ENCODE measurements around the gene BCL3.
"Not testable (repeated sequence)": the region's sequence is repeated elsewhere in the genome, so short reads cannot be mapped to it uniquely, and the experiment has no call there.

Gene BCL3

DNA sequence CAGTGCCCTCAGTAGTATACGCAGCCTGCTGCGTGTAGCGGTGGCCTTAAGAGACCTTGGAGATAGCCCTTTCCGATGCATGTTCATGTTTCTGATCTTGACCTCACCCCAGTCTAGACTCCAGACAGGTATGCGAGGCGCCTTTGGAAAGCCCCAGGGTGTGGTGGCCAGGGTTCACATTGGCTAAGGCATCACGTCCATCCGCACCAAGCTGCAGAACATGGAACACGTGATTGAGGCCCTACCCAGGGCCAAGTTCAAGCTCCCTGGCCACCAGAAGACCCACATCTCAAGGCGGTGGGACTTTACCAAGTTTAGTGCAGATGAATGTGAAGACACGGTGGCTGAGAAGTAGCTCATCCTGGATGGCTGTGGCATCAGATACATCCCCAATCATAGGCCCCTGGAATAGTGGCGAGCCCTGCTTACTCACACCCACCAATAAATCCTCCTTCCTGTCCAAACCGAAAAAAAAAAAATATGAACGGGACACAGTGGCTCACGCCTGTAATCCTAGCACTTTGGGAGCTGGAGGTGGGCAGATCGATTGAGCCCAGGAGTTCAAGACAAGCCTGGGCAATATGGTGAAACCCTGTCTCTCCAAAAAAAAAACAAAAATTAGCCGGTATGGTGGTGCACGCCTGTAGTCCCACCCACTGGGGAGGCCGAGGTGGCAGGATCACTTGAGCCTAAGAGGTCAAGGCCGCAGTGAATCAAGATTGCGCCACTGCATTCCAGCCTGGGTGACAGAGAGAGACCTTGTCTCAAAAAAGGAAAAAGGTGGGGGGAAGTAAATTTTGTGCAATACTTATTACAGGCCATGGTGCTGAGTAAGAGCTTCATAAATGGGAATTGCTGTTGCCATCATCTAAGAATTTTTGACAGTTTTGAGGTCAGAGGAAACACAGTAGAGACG lies 16.8 kb downstream of the BCL3 start:
- DNase-seq, result no peak

DNA sequence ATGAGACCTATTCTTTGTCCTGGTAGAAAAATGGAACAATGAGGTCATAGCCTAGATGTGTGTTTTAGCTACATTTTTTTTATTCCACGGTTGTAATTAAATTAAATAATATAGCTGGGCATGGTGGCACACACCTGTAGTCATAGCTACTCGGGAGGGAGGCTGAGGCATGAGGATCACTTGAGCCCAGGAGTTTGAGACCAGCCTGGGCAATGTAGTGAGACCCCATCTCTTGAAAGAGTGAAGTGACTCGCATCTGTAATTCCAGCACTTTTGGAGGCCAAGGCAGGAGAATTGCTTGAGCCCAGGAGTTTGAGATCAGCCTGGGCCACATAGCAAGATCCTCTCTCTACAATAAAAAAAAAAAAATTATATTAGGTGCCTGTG lies 17.4 kb downstream of the BCL3 start:
- no peak for DNase-seq

DNA sequence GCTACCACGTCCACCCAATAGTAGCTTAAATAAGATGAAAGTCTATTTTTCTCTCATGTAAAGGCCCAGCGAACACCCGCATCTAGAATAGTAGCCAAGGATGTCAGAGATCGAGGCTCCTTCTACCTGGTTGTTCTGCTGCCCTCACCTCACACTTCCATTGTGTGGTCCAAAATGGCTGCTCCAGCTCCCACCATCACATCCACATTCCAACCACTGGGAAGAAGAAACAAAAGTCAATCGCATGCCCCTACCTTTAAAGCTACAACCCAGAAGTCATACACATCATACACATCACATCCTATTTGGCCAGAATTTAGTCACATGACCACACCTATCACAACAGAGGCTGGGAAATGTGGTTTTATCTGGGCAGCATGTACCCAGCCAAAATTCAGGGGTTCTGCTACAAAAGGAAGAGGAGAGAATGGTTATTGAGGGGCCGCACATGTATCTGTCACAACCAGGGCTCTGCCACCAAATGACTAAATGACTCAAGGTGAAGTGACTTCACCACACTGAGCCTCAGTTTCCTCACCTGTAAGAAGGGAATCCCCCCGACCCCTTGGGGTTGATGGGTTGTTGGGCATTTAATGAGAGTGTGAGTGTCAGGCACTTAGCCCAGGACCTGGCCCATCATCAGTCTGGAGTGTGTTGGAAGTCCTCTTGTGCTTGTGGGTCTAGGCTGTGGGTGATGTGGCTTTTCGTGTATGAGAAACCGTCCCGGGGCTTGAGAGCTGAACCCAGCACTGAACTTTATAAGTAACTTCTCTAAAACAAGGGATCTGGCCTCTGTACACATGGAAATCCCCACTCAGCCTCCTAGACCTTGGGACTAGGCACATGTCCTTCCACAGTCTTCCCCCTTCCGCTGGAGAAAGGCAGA lies 19.0 kb downstream of the BCL3 start:
- DNase-seq, result no peak

DNA sequence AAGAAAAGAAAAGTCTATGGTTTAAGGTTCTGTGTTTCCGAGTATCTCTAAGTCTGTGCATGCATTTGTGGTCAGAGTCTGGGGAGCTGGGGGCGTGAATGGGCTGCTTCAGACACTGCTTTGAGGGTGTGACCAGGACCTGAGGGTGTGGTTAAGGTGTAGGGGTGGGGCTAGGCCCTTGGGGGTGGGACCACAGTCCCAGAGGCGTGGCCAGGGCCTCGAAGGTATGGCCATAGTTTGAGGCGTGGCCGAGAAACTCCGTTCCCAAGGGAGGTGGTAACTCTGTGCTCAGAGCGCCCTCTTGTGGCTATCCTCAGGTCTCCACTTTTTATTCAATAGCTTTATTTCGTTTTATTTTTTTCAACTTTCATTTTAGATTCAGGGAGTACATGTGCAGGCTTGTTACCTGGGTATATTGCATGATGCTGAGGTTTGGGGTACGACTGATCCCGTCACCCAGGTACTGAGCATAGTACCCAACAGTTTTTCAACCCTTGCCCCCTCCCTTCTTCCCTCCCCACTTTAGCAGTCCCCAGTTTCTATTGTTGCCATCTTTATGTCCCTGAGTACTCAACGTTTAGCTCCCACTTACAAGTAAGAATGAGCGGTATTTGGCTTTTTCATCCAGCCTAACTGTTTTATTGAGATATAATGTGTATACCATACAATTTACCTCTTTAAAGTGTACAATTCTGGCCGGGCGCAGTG lies 22.2 kb downstream of the BCL3 start:
- DNase-seq, result peak; percentile 81

DNA sequence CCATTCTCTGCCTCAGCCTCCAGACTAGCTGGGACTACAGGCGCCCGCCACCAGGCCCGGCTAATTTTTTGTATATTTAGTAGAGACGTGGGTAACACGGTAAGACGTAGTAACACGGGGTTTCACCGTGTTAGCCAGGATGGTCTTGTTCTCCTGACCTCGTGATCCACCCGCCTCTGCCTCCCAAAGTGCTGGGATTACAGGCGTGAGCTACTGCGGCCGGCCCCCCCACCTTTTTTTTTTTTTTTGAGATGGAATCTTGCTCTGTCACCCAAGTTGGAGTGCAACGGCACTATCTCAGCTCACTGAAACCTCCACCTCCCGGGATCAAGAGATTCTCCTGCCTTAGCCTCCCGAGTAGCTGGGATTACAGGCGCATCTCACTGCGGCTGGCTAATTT lies 23.6 kb downstream of the BCL3 start:
- not testable (repeated sequence) for DNase-seq

DNA sequence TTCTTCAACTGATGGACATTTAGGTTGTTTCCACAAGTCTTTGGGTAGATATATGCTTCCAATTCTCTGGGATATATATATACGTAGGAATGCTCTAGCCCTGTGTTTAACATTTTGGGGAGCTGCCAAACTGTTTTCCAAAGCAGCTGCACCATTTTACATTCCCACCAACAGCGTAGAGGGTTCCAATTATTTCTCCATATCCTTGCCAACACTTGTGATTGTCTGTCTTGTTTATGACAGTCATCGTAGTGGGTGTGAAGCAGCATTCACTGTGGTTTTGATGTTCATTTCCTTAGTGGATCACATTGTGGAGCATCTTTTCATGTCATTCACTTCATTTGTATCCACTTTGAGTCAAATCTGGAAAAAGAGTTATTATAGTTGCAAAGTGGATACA lies 24.5 kb downstream of the BCL3 start:
- DNase-seq, result no peak

DNA sequence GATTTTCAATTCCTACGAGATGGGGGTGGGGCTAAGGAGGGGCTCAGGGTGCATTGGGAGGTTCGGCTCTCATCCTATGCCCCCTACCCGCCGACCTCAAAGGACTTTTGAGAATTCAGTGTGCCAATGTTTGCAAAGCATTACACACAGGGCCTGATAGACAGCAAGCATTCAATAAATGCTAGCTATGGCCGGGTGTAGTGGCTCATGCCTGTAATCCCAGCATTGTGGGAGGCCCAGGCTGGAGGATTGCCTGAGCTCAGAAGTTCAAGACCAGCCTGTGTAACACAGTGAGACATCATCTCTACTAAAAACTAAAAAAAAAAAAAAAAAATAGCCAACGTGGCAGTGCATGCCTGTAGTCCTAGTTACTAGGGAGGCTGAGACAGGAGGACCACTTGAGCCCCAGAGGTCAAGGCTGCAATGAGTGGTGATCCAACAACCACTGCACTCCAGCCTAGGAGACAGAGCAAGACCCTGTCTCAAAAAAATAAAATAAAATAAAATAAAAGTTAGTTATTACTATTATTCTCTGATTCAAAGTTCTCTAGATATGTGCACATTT lies 27.2 kb downstream of the BCL3 start:
- DNase-seq, result no peak

DNA sequence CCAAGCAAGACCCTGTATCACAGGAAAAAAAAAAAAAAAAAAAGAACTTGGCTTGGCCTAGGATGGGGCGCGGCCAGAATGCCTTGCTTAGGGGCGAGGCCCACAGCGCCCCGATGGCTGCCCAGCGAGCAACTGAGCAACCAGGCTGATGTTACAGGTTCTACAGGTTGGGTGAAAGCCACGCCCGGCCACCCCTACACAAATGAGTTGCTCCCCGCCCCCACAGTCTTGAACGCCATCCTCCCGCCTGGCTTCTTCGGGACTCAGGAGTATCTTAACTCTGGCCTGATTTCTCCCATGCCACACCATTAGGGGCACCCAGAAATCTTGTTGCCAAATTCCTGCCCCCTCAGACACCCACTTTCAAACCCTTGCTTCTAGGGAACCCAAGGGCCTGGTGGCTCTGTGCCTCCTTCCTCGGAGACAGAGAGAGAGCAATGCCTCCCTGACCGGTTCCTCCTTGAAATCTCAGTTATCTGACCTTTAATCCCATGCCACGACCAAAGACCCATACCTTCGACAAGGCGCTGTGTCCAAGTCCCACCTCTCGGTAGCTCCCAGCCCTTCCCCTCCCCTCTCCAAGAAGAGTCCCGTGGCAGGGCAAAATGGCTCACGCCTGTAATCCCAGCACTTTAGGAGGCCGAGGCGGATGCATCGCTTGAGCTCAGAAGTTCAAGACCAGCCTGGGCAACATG lies 28.0 kb downstream of the BCL3 start:
- DNase-seq, result no peak

DNA sequence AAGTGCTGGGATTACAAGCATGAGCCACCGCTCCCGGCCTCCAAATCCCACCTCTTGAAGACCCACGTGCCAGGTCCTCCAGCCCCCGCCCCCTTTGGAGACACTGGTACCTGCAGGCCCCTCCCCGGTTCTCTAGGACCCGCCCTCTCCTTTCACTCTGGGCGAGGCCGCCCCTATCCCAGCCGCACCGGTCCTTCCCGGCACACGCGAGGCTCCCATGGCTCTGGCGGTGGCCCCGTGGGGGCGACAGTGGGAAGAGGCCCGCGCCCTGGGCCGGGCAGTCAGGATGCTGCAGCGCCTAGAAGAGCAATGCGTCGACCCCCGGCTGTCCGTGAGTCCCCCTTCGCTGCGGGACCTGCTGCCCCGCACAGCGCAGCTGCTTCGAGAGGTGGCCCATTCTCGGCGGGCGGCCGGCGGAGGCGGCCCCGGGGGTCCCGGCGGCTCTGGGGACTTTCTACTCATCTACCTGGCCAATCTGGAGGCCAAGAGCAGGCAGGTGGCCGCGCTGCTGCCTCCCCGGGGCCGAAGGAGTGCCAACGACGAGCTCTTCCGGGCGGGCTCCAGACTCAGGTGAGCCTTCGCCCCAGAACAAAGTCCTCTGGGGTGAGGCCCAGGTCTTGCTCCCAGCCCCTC lies 29.3 kb downstream of the BCL3 start, which contains the start of gene CBLC:
Gene CBLC (plus strand): TSS at position 176 of the 633 bp plus-strand sequence. CDS start 42 bp downstream, at position 218.
- no peak for DNase-seq

DNA sequence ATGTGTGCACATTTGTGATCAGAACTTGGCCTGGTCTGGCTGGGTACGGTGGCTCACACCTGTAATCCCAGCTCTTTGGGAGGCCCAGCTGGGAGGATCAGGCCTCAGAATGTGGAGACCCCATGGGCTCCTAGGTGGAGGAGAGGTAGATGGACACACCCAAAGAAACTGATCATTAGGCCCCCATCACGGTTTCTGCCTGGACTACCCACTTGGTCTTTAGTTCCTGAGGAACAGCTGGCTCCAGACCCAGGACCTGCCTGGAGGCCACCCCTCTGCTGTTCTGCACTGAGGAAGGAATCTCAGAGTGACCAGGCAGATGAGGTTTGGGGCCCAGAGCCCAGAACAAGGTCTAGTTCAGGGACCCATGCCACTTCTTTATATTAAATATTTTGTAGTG lies 30.6 kb downstream of the BCL3 start:
- no peak for DNase-seq

DNA sequence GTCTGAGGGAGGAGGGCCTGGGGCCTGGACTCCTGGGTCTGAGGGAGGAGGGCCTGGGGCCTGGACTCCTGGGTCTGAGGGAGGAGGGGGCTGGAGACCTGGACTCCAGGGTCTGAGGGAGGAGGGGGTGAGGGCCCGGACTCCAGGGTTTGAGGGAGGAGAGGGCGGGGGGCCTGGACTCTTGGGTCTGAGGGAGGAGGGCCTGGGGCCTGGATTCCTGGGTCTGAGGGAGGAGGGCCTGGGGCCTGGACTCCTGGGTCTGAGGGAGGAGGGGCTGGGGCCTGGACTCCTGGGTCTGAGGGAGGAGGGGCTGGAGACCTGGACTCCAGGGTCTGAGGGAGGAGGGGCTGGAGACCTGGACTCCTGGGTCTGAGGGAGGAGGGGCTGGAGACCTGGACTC lies 33.2 kb downstream of the BCL3 start:
- DNase-seq, result not testable (repeated sequence)

DNA sequence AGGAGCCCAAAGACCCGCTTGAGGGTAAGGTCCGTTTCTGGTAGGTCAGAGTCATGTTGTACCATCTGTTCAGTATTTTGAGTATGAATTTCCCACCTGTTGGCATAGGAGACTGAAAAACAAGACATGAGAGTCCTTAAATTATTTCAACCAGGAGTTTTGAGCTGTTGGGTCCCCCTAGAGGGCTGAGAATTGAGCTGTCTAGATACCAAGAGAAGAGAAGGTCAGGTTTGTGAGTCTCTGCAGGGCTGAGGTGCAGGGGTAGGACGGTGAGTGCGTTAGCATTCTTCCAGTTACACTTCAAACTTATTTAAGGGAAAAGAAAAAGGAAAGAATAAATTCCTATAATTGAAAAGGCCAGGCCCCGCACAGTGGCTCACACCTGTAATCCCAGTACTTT lies 34.2 kb downstream of the BCL3 start:
- DNase-seq, result no peak

DNA sequence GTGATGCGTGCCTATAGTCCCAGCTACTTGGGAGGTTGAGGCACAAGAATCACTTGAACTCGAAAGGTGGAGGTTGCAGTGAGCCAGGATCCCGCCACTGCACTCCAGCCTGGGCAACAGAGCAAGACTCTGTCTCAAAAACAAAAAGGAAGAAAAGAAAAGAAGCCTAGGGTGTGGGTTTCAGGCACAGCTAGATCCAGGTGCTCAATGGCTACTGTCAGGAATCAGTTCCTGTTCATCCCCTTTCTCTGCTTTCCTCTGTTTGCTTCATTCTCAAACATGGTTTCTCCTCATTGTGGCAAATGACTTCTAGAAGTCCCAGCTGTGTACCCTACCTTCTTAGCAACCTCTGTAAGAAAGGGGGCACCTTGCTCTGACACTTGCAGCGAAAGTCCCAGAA lies 35.0 kb downstream of the BCL3 start:
- DNase-seq, result no peak

DNA sequence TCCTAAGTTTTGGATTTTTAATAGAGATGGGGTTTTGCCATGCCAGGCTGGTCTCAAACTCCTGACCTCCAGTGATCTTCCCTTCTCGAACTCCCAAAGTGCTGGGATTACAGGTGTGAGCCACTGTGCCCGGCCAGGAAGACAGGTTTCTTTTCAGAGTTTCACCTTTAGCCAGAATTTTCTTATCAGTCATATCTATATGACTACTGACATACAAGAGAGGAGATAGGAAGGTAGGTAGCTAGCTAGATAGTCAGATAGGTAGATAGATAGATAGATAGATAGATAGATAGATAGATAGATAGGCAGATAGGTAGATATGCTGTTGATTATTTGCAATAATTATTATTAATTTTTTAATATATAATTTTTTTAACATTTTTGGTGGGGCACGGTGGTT lies 36.8 kb downstream of the BCL3 start:
- no peak for DNase-seq

DNA sequence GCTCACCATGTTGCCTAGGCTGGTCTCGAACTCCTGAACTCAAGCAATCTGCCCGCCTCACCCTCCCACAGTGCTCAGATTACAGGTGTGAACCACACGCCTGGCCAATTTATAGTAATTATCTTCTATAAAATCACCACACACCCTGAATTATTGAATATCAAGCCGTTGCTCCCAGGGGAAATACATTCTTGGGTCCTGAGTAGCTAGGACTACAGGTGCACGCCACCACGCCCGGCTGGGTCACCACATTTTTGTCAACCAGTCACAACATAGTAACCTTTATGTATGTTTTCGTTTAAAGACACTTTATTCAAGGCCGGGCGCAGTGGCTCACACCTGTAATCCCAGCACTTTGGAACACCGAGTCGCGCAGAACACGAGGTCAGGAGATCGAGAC lies 37.5 kb downstream of the BCL3 start:
- DNase-seq, result no peak

DNA sequence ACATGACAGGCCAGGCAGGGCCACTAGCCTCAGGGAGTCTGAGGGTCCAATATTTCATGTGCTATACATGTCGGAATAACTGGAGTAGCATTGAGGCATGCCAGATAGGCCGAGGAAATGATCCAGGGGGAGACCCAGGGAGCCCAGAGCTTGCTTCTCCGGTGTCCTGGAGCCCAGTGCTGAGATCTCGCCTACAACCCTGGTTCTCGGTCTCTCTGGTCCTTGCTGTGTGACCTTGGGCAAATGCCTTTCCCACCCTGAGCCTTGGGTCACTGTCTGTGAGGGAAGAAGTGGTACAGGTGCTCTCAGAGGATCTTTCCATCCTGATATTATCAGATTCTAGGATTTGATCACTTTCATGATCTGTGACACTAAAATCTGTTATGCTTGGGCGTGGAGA lies 40.5 kb downstream of the BCL3 start:
- DNase-seq, result no peak

DNA sequence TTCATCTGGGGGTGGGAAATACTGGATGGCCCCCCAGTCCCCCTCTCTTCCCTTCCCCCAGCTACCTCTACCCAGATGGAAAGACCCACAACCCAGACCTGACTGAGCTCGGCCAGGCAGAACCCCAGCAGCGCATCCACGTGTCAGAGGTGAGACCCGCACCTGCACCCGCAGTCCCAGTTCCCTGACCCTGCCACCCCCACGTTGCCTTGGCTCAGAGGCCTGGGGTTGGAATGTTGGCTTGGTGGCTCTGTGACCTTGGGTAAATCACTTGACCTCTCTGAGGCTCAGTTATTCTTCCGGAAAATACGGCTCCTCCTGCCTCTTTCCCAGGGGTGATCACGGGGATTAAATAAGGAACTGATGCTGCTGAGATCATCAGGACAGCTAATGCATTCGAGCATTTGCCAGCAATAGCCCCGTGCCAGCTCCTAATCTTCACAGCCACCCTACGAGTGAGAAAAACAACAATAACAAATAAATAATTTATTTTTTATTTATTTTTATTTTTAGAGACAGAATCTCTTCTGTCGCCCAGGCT lies 41.5 kb downstream of the BCL3 start:
- DNase-seq, result no peak

DNA sequence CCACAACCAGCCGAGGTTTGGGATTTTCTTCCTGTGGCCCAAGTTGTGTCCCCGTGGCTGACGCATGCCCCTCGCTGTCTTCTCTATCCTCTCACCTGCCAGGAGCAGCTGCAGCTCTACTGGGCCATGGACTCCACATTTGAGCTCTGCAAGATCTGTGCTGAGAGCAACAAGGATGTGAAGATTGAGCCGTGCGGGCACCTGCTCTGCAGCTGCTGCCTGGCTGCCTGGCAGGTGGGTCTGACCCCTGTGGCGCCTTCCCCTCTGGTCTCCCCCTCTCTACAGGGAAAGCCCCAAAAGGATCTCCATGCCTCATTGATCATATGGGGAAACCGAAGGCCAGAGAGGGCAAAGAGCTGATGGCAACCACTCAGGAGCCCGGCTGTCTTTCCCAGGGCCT lies 43.8 kb downstream of the BCL3 start:
- DNase-seq, result no peak

DNA sequence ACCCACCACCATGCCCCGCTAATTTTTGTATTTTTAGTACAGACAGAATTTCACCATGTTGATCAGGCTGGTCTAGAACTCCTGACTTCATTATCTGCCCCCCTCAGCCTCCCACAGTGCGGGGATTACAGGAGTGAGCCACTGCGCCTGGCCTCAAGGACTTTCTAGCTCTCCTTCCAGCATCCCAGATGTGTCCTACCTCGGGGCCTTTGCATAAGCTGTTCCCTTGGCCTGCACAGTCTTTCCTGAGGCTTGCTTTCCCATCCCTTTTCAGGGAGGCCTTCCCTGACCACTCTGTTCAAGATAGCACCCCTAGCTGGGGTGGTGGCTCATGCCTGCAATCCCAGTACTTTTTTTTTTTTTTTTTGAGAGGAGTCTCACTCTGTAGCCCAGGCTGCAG lies 46.1 kb downstream of the BCL3 start:
- DNase-seq, result no peak

DNA sequence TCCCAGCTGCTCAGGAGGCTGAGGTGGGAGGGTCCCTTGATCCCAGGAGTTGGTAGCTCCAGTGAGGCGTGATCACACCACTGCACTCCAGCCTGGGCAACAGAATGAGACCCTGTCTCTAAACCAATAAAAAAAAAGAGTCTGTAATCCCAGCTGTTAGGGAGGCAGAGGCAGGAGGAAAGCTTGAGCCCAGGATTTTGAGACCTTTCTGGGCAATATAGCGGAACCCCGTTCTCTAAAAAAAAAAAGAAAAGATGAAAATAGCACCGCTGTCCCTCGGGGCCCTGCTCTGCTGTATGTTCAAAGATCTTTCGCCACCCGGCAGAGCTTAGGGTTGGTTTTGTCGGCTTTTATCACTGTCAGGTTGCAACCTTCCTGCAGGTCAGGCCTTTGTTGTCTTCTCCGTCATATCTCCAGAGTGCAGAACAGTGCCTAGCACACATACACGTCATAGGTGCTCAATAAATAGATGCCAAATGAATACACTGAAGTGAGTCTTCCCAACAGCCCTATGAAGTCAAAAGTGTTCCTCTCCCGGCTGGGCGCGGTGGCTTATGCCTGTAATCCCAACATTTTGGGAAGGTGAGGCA lies 47.0 kb downstream of the BCL3 start:
- no peak for DNase-seq

DNA sequence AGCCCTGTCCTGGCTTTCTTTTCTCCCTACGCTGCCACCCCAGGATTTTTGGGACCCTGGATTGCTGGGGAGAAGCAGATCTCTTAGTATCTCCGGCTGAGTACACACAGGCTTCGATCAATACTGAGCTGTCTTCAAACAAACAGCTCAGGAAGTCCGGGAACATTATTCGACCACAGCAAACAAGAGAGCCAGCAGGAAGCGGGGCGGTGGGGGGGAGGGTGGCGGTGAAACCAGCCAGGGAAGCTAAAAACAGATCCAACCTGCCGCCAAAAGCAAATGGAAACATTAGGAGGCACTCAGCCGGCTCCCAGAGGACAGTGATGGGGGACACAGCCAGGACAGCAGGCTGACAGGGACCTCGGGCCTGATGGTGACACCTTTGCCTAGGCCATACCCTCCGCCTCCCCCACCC lies 48.2 kb downstream of the BCL3 start:
- no peak for DNase-seq

Data from 8988T (cell line).